ENCODE results near the gene UQCRC1.

The UQCRC1 gene

GRCh38 chr3:48569400-48569799 lies 40.0 kb downstream of the UQCRC1 start:
- H3K4me1 ChIP-seq (ENCODE audit: control insufficient read depth, insufficient read depth, low read length), result no peaks in the 10 kb centered on the region
- H3K4me3 ChIP-seq (ENCODE audit: low read depth, low read length), result no peak overlapping the region
- H3K9me3 ChIP-seq (ENCODE audit: control insufficient read depth, insufficient read depth, low read length), result no peaks in the 10 kb centered on the region
- H3K9ac ChIP-seq (ENCODE audit: low read depth, low read length), result no peak overlapping the region
- H3K27ac ChIP-seq (ENCODE audit: low read depth, low read length), result no peak overlapping the region
- H3K27me3 ChIP-seq (ENCODE audit: control insufficient read depth, insufficient read depth, low read length), result no peaks in the 10 kb centered on the region
- 0 out of 2 replicates have a peak, but pooled peaks cover 4% of the 10 kb centered on the region for H3K36me3 ChIP-seq (ENCODE audit: control insufficient read depth, insufficient read depth, low read length)

- no peak overlapping the region for H3K9ac ChIP-seq (ENCODE audit: low read depth, low read length)
Measured at GRCh38 chr3:48568476-48568875, 41.0 kb downstream of the UQCRC1 start.

GRCh38 chr3:48567500-48567899 lies 41.9 kb downstream of the UQCRC1 start:
- Histone ChIP-seq H3K9ac (ENCODE audit: low read depth, low read length) (no peak overlapping the region), H3K4me3 (ENCODE audit: low read depth, low read length) (no peak overlapping the region), H3K9me3 (ENCODE audit: control insufficient read depth, insufficient read depth, low read length) (no peaks in the 10 kb centered on the region), H3K27ac (ENCODE audit: low read depth, low read length) (no peak overlapping the region), H3K4me1 (ENCODE audit: control insufficient read depth, insufficient read depth, low read length) (peaks cover 10% of the 10 kb centered on the region), H3K36me3 (ENCODE audit: control insufficient read depth, insufficient read depth, low read length) (0 out of 2 replicates have a peak, but pooled peaks cover 4% of the 10 kb centered on the region), H3K27me3 (ENCODE audit: control insufficient read depth, insufficient read depth, low read length) (no peaks in the 10 kb centered on the region)

More at GRCh38 chr3:48568476-48568875, 41.0 kb downstream of the UQCRC1 start:
- H3K27ac ChIP-seq (ENCODE audit: low read depth, low read length), result no peak overlapping the region
- no peaks in the 10 kb centered on the region for H3K27me3 ChIP-seq (ENCODE audit: control insufficient read depth, insufficient read depth, low read length)
- 0 out of 2 replicates have a peak, but pooled peaks cover 4% of the 10 kb centered on the region for H3K36me3 ChIP-seq (ENCODE audit: control insufficient read depth, insufficient read depth, low read length)
- no peaks in the 10 kb centered on the region for H3K9me3 ChIP-seq (ENCODE audit: control insufficient read depth, insufficient read depth, low read length)
- H3K4me1 ChIP-seq (ENCODE audit: control insufficient read depth, insufficient read depth, low read length), result peaks cover 3% of the 10 kb centered on the region
- no peak overlapping the region for H3K4me3 ChIP-seq (ENCODE audit: low read depth, low read length)

DNA sequence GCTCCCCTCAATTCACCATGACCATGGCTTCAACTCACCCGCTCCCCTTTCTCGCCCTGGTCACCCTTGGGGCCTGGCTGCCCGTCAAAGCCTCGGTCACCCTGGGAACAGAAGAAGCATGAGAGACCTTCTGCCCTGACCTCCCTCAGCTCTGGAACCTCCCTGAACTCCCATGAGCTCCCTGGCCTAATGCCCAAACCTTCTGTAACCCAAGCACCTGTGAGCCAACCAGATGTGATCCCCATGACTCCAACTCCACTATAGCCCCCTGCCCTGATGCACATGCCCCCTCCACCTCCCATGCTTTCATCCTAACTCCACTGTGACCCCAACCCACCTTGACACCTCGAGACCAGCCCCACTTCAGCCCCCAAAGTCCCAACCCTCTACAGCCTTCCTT lies 42.4 kb downstream of the UQCRC1 start:
- Histone ChIP-seq H3K4me1 (ENCODE audit: control insufficient read depth, insufficient read depth, low read length) (peaks cover 10% of the 10 kb centered on the region), H3K9ac (ENCODE audit: low read depth, low read length) (no peak overlapping the region), H3K27ac (ENCODE audit: low read depth, low read length) (no peak overlapping the region)

DNA sequence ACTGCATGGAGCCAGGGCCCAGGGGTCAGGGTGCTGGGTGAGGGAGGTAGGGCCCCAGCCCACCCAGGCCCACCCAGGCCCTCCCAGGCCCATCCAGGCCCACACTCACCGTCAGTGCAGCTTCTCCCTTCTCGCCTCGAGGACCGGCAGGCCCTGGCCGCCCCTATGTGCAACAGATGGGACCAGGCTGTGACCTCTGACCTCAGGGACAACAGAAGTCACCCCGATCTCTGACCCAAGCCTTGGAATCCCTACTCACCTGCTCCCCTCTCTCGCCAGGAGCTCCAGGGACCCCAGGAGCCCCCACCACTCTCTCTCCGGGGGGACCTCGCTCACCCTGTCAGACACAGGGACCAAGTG lies 43.1 kb downstream of the UQCRC1 start:
- Histone ChIP-seq H3K27ac (ENCODE audit: low read depth, low read length) (no peak overlapping the region), H3K9ac (ENCODE audit: low read depth, low read length) (no peak overlapping the region), H3K36me3 (ENCODE audit: control insufficient read depth, insufficient read depth, low read length) (0 out of 2 replicates have a peak, but pooled peaks cover 4% of the 10 kb centered on the region), H3K9me3 (ENCODE audit: control insufficient read depth, insufficient read depth, low read length) (no peaks in the 10 kb centered on the region), H3K4me3 (ENCODE audit: low read depth, low read length) (no peak overlapping the region), H3K27me3 (ENCODE audit: control insufficient read depth, insufficient read depth, low read length) (no peaks in the 10 kb centered on the region), H3K4me1 (ENCODE audit: control insufficient read depth, insufficient read depth, low read length) (peaks cover 11% of the 10 kb centered on the region)

More for the DNA sequence above, 42.4 kb downstream of the UQCRC1 start:
- H3K27me3 ChIP-seq (ENCODE audit: control insufficient read depth, insufficient read depth, low read length), result no peaks in the 10 kb centered on the region
- 0 out of 2 replicates have a peak, but pooled peaks cover 4% of the 10 kb centered on the region for H3K36me3 ChIP-seq (ENCODE audit: control insufficient read depth, insufficient read depth, low read length)
- no peak overlapping the region for H3K4me3 ChIP-seq (ENCODE audit: low read depth, low read length)
- H3K9me3 ChIP-seq (ENCODE audit: control insufficient read depth, insufficient read depth, low read length), result no peaks in the 10 kb centered on the region

DNA sequence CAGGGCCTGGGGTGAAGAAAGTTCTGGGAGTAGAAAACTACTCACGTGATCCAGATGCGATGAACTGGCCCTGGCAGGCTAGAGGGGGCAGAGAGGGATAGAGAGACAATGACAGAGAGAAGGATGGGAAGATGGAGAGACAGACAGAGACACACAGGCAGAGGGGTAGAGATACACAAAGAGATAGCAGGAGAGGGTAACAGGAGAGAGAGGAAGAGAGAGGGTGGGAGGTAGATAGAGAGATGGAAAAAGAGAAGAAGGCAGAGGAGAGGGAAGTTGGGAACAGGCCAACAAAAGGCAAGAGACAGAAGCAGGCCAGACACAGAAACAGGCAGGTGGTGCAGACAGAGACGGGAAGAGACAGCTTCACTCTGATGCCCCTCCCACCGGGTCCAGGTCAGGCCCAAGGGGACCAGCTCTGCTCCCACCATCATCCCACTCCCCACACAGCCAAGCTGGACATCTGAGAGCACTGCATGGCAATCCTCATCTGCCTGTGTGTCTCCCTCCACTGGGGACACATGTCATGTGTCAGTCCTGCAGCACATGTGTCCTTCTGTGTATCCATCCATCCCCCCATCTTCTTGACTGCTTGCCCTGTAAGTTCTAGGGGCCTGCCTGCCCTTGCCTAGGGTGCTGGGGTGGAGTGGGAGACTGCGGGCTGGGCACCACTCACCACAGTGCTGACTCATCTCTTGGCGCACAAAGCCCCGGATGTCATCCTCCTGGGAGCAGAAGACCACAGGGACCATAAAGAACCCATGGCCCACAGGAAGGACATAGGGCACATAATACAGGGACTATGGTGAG lies 43.6 kb downstream of the UQCRC1 start:
- Histone ChIP-seq H3K36me3 (ENCODE audit: control insufficient read depth, insufficient read depth, low read length) (0 out of 2 replicates have a peak, but pooled peaks cover 4% of the 10 kb centered on the region), H3K9ac (ENCODE audit: low read depth, low read length) (no peak overlapping the region), H3K9me3 (ENCODE audit: control insufficient read depth, insufficient read depth, low read length) (no peaks in the 10 kb centered on the region), H3K27me3 (ENCODE audit: control insufficient read depth, insufficient read depth, low read length) (no peaks in the 10 kb centered on the region), H3K4me1 (ENCODE audit: control insufficient read depth, insufficient read depth, low read length) (peaks cover 16% of the 10 kb centered on the region), H3K27ac (ENCODE audit: low read depth, low read length) (no peak overlapping the region), H3K4me3 (ENCODE audit: low read depth, low read length) (no peak overlapping the region)

- Histone ChIP-seq H3K36me3 (ENCODE audit: control insufficient read depth, insufficient read depth, low read length) (0 out of 2 replicates have a peak, but pooled peaks cover 4% of the 10 kb centered on the region), H3K4me1 (ENCODE audit: control insufficient read depth, insufficient read depth, low read length) (peaks cover 20% of the 10 kb centered on the region), H3K27ac (ENCODE audit: low read depth, low read length) (no peak overlapping the region), H3K9me3 (ENCODE audit: control insufficient read depth, insufficient read depth, low read length) (no peaks in the 10 kb centered on the region), H3K4me3 (ENCODE audit: low read depth, low read length) (no peak overlapping the region), H3K9ac (ENCODE audit: low read depth, low read length) (no peak overlapping the region), H3K27me3 (ENCODE audit: control insufficient read depth, insufficient read depth, low read length) (no peaks in the 10 kb centered on the region)
Measured at GRCh38 chr3:48565186-48565585, 44.3 kb downstream of the UQCRC1 start.

- Histone ChIP-seq H3K9me3 (ENCODE audit: control insufficient read depth, insufficient read depth, low read length) (no peaks in the 10 kb centered on the region), H3K27me3 (ENCODE audit: control insufficient read depth, insufficient read depth, low read length) (no peaks in the 10 kb centered on the region), H3K27ac (ENCODE audit: low read depth, low read length) (no peak overlapping the region), H3K4me3 (ENCODE audit: low read depth, low read length) (no peak overlapping the region), H3K9ac (ENCODE audit: low read depth, low read length) (no peak overlapping the region), H3K36me3 (ENCODE audit: control insufficient read depth, insufficient read depth, low read length) (0 out of 2 replicates have a peak, but pooled peaks cover 4% of the 10 kb centered on the region), H3K4me1 (ENCODE audit: control insufficient read depth, insufficient read depth, low read length) (peaks cover 20% of the 10 kb centered on the region)
Measured at GRCh38 chr3:48564667-48565066, 44.8 kb downstream of the UQCRC1 start.

GRCh38 chr3:48564022-48564421 lies 45.4 kb downstream of the UQCRC1 start:
- H3K9me3 ChIP-seq (ENCODE audit: control insufficient read depth, insufficient read depth, low read length), result no peaks in the 10 kb centered on the region
- H3K27ac ChIP-seq (ENCODE audit: low read depth, low read length), result no peak overlapping the region
- H3K27me3 ChIP-seq (ENCODE audit: control insufficient read depth, insufficient read depth, low read length), result no peaks in the 10 kb centered on the region
- peaks cover 20% of the 10 kb centered on the region for H3K4me1 ChIP-seq (ENCODE audit: control insufficient read depth, insufficient read depth, low read length)
- H3K4me3 ChIP-seq (ENCODE audit: low read depth, low read length), result no peak overlapping the region
- H3K9ac ChIP-seq (ENCODE audit: low read depth, low read length), result no peak overlapping the region
- 0 out of 2 replicates have a peak, but pooled peaks cover 4% of the 10 kb centered on the region for H3K36me3 ChIP-seq (ENCODE audit: control insufficient read depth, insufficient read depth, low read length)

DNA sequence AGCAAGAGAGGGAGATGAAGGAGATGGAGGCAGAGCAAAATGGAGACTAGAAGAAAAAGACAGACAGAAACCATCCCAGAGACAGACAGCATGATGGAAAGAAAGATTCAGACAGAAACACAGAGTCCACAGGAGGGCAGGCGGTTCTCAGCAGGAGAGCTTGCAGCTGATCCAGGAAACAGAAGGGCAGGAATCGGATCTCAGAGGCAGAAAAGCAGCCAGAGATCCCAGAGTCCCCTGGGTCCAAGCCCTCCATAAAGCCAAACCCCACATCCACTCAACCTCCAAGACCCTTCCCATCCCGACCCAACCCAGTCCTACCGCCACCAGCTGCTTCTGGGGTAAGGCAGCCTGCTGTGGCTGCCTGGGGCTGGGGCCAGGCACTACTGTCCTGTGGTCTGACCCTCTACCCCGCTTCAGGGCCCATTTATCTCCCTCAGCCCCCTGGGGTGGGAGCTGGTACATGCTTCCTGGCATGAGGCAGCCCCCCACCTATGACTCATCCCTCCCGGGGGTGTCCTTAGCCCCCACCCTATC lies 46.0 kb downstream of the UQCRC1 start, which contains the start of gene UCN2:
Gene UCN2 (minus strand): TSS at position 400 of the 537 bp plus-strand sequence. CDS start 657 bp downstream, outside the sequence.
- Histone ChIP-seq H3K4me1 (ENCODE audit: control insufficient read depth, insufficient read depth, low read length) (peaks cover 20% of the 10 kb centered on the region), H3K9me3 (ENCODE audit: control insufficient read depth, insufficient read depth, low read length) (no peaks in the 10 kb centered on the region), H3K4me3 (ENCODE audit: low read depth, low read length) (no peak within 1 kb of the TSS), H3K36me3 (ENCODE audit: control insufficient read depth, insufficient read depth, low read length) (0 out of 2 replicates have a peak, but pooled peaks cover 4% of the 10 kb centered on the region), H3K27me3 (ENCODE audit: control insufficient read depth, insufficient read depth, low read length) (no peaks in the 10 kb centered on the region), H3K9ac (ENCODE audit: low read depth, low read length) (no peak within 1 kb of the TSS), H3K27ac (ENCODE audit: low read depth, low read length) (no peak within 1 kb of the TSS)
